Gastrocnemius medialis (tissue), 4 donors: ENCODE data around the gene PRELID1. TPM values are rescaled to one million over a fixed set of nuclear protein-coding genes. Genes with fewer than 3 reads are reported as not detected.

Experiments used
- ATAC-seq, 2 donors: fragments of 150-250 bp; one replicate each; pipeline ENCODE4 v1.9.1; 2016
- DNase-seq, 2 donors: peaks; one replicate each; pipeline ENCODE4 v3.0.0-alpha.2; 2019
- H3K27ac ChIP-seq, 4 donors: fragments of 200-600 bp; sonication (generic); 1 replicate in 1 of 4; 2 replicates in 3 of 4; pipeline ENCODE4 v1.5.1; 2016 to 2018; ENCODE audit warnings: mild to moderate bottlenecking in 2 of 4, moderate library complexity in 1 of 4
- H3K27me3 ChIP-seq, 3 donors: fragments of 200-600 bp; sonication (generic) in 2 of 3; 1 replicate in 1 of 3; 2 replicates in 2 of 3; pipeline versions ENCODE4 v1.5.1 to v1.6.0; 2016 to 2019; ENCODE audit warnings: mild to moderate bottlenecking in 1 of 3, moderate library complexity in 1 of 3
- H3K36me3 ChIP-seq, 2 donors: fragments of 200-600 bp; sonication (generic) in 1 of 2; one replicate each; pipeline ENCODE4 v1.5.1; 2017 to 2018
- H3K4me1 ChIP-seq, 2 donors: fragments of 200-600 bp; sonication (generic) in 1 of 2; one replicate each; pipeline ENCODE4 v1.5.1; 2016 to 2017; ENCODE audit warnings: mild to moderate bottlenecking in 2 of 2
- H3K4me3 ChIP-seq, 4 donors: fragments of 200-600 bp; sonication (generic) in 3 of 4; 1 replicate in 1 of 4; 2 replicates in 3 of 4; pipeline ENCODE4 v1.5.1; 2016 to 2019; ENCODE audit warnings: mild to moderate bottlenecking in 2 of 4
- H3K9me3 ChIP-seq, 3 donors: fragments of 200-600 bp; sonication (generic) in 2 of 3; 1 replicate in 1 of 3; 2 replicates in 2 of 3; pipeline ENCODE4 v1.5.1; 2016 to 2019
- POLR2A ChIP-seq, 2 donors: fragments of 450-650 bp; IDR thresholded peaks; one replicate each; pipeline ENCODE4 v1.6.1; 2017; ENCODE audit warnings: antibody characterized with exemption in 2 of 2, mild to moderate bottlenecking in 2 of 2, moderate library complexity in 2 of 2
- in situ Hi-C, 4 donors: fragments of 200-750 bp; cut with MboI; loops; one replicate each; pipeline versions ENCODE4 v1.15.0 to v1.8.0; 2017; ENCODE audit warnings: low sequenced_read_pairs in 4 of 4
- intact Hi-C: fragments of 100-400 bp; cut with DNase I; formaldehyde crosslinking; loops from one replicate; pipeline ENCODE4 v1.15.1; 2023; ENCODE audit warnings: low total_unique reads
- total RNA-seq, 4 donors: library from RNA; depleted of rRNA; stranded (reverse); fragments of >200 nt; gene quantifications; one replicate each; pipeline versions ENCODE4 v1.1.0 to v1.2.3, GENCODE V29; 2016
- TF ChIP-seq, protein P1 (sequence below), 5 experiments: fragments of 450-650 bp in 3 of 5; fragments of 200-600 bp in 2 of 5; sonication (generic) in 2 of 5; IDR thresholded peaks in 4 of 5; conservative IDR thresholded peaks in 1 of 5; 1 replicate in 4 of 5; 2 replicates in 1 of 5; pipeline ENCODE4 v1.5.1; 2016 to 2019; ENCODE audit warnings: antibody characterized with exemption in 5 of 5, mild to moderate bottlenecking in 3 of 5, moderate library complexity in 3 of 5

Gene PRELID1
- total RNA-seq, 4 donors from 2014 or later = 13.4 to 45.8 (median 28.2) TPM

DNA sequence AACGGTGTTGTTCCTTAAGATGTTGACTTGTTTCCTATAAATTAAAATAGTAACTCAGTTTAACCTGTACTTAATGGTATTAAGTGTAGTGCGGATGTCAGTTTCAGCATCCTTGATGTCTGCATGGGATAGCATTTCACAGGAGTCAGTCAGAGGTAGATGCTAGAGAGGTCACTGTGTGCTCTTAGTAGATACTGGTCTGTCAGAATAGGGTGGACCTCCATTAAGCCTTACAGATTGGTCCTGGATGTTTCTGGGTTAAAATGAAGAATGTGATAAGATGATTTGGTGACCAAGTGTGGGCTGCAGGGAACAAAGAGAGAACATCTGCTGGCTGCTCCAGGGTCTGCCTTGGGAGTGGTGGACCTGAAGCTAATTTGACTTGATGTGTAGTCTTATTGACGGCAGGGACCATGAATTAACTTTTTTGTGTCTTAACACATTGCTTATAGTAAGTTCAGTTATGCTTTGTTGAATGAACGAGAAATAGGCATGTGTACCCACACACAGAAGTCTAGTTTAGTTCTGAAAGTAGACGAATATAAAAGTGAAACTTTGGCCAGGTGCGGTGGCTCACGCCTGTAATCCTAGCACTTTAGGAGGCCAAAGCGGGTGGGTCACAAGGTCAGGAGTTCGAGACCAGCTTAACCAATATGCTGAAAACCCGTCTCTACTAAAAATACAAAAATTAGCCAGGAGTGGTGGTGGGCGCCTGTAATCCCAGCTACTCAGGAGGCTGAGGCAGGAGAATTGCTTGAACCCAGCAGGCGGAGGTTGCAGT lies 12.6 kb upstream of the PRELID1 start:
- ATAC-seq (no peak), DNase-seq (no peak)
- no peak for TF ChIP-seq POLR2A (IDR thresholded peaks at IDR 0.05)
- TF ChIP-seq, protein P1, sequence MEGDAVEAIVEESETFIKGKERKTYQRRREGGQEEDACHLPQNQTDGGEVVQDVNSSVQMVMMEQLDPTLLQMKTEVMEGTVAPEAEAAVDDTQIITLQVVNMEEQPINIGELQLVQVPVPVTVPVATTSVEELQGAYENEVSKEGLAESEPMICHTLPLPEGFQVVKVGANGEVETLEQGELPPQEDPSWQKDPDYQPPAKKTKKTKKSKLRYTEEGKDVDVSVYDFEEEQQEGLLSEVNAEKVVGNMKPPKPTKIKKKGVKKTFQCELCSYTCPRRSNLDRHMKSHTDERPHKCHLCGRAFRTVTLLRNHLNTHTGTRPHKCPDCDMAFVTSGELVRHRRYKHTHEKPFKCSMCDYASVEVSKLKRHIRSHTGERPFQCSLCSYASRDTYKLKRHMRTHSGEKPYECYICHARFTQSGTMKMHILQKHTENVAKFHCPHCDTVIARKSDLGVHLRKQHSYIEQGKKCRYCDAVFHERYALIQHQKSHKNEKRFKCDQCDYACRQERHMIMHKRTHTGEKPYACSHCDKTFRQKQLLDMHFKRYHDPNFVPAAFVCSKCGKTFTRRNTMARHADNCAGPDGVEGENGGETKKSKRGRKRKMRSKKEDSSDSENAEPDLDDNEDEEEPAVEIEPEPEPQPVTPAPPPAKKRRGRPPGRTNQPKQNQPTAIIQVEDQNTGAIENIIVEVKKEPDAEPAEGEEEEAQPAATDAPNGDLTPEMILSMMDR (IDR thresholded peaks at IDR 0.05 in 4 of 5, conservative IDR thresholded peaks at IDR 0.05 in 1 of 5) = no peak
- H3K4me3 ChIP-seq = no peak overlapping the region
- no peaks in the 10 kb centered on the region for H3K9me3 ChIP-seq
- H3K36me3 ChIP-seq = peaks cover 5 to 70% of the 10 kb centered on the region in 2 donors
- H3K27me3 ChIP-seq = no peaks in the 10 kb centered on the region
- H3K27ac ChIP-seq = no peak overlapping the region
- intact Hi-C loops = no loop called here
- no peaks in the 10 kb centered on the region for H3K4me1 ChIP-seq
- in situ Hi-C loops = no loop called here

DNA sequence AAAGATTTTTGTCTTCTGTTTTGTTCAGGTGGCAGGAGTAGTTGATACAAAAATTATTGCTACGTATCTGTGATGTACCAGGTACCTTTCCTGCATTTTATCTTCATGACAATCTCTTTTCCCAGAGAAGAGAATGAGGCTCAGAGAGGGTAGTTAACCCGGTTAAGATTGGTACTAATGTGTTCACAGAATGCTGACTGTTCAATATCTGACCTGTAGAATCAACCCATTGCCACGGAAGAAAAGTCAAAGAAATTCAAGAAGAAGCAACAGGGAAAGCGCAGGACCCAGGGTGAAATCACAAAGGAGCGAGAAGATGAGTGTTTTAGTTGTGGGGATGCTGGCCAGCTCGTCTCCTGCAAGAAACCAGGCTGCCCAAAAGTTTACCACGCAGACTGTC lies 11.9 kb upstream of the PRELID1 start:
- H3K9me3 ChIP-seq = no peaks in the 10 kb centered on the region
- H3K4me1 ChIP-seq = peaks cover 0 to 4% of the 10 kb centered on the region in 2 donors
- TF ChIP-seq POLR2A (IDR thresholded peaks at IDR 0.05) = no peak
- TF ChIP-seq, protein P1 (IDR thresholded peaks at IDR 0.05 in 4 of 5, conservative IDR thresholded peaks at IDR 0.05 in 1 of 5) = no peak
- no peak overlapping the region for H3K27ac ChIP-seq
- no peak for DNase-seq
- no peaks in the 10 kb centered on the region for H3K27me3 ChIP-seq
- ATAC-seq = no peak
- H3K36me3 ChIP-seq = peaks cover 5 to 72% of the 10 kb centered on the region in 2 donors
- intact Hi-C loops = no loop called here
- H3K4me3 ChIP-seq = no peak overlapping the region
- in situ Hi-C loops = no loop called here

DNA sequence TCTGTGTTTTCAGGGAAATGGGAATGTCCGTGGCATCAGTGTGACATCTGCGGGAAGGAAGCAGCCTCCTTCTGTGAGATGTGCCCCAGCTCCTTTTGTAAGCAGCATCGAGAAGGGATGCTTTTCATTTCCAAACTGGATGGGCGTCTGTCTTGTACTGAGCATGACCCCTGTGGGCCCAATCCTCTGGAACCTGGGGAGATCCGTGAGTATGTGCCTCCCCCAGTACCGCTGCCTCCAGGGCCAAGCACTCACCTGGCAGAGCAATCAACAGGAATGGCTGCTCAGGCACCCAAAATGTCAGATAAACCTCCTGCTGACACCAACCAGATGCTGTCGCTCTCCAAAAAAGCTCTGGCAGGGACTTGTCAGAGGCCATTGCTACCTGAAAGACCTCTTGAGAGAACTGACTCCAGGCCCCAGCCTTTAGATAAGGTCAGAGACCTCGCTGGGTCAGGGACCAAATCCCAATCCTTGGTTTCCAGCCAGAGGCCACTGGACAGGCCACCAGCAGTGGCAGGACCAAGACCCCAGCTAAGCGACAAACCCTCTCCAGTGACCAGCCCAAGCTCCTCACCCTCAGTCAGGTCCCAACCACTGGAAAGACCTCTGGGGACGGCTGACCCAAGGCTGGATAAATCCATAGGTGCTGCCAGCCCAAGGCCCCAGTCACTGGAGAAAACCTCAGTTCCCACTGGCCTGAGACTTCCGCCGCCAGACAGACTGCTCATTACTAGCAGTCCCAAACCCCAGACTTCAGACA lies 9.6 kb upstream of the PRELID1 start:
- intact Hi-C loops (no loop called here), in situ Hi-C loops (no loop called here)
- no peak overlapping the region for H3K4me3 ChIP-seq
- H3K27me3 ChIP-seq = no peaks in the 10 kb centered on the region
- no peak for TF ChIP-seq POLR2A (IDR thresholded peaks at IDR 0.05)
- TF ChIP-seq, protein P1 (IDR thresholded peaks at IDR 0.05 in 4 of 5, conservative IDR thresholded peaks at IDR 0.05 in 1 of 5) = no peak
- peaks cover 0 to 4% of the 10 kb centered on the region in 2 donors for H3K4me1 ChIP-seq
- H3K36me3 ChIP-seq = peaks cover 5 to 52% of the 10 kb centered on the region in 2 donors
- no peak overlapping the region for H3K27ac ChIP-seq
- ATAC-seq = no peak
- no peak for DNase-seq
- no peaks in the 10 kb centered on the region for H3K9me3 ChIP-seq

DNA sequence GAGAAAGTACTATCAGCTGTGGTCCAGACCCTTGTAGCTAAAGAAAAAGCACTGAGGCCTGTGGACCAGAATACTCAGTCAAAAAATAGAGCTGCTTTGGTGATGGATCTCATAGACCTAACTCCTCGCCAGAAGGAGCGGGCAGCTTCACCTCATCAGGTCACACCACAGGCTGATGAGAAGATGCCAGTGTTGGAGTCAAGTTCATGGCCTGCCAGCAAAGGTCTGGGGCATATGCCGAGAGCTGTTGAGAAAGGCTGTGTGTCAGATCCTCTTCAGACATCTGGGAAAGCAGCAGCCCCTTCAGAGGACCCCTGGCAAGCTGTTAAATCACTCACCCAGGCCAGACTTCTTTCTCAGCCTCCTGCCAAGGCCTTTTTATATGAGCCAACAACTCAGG lies 9.0 kb upstream of the PRELID1 start:
- Histone ChIP-seq H3K4me1 (peaks cover 0 to 4% of the 10 kb centered on the region in 2 donors), H3K36me3 (peaks cover 5 to 46% of the 10 kb centered on the region in 2 donors), H3K27ac (no peak overlapping the region), H3K4me3 (no peak overlapping the region), H3K27me3 (no peaks in the 10 kb centered on the region), H3K9me3 (no peaks in the 10 kb centered on the region)
- in situ Hi-C loops (no loop called here), intact Hi-C loops (no loop called here)
- no peak for DNase-seq
- TF ChIP-seq, protein P1 (IDR thresholded peaks at IDR 0.05 in 4 of 5, conservative IDR thresholded peaks at IDR 0.05 in 1 of 5) = no peak
- TF ChIP-seq POLR2A (IDR thresholded peaks at IDR 0.05) = no peak
- ATAC-seq = no peak
